Parathyroid adenoma (tissue), 2 donors: ENCODE data around the gene EGR1.
"Not testable (repeated sequence)": the region's sequence is repeated elsewhere in the genome, so short reads cannot be mapped to it uniquely, and the experiment has no call there.

Experiments
- H2AFZ ChIP-seq: fragments of 300-600 bp; sonication (generic); one replicate; pipeline ENCODE4 v1.7.0; 2017; ENCODE audit warnings: antibody characterized with exemption, mild to moderate bottlenecking
- H3K27ac ChIP-seq: fragments of 300-600 bp; sonication (generic); one replicate; pipeline ENCODE4 v1.7.0; 2017
- H3K27me3 ChIP-seq: fragments of 300-600 bp; sonication (generic); one replicate; pipeline ENCODE4 v1.7.0; 2017; ENCODE audit warnings: low read length; ENCODE audit not compliant: control insufficient read depth, insufficient read depth
- H3K36me3 ChIP-seq: fragments of 300-600 bp; sonication (generic); one replicate; pipeline ENCODE4 v1.7.0; 2017; ENCODE audit warnings: low read length; ENCODE audit not compliant: control insufficient read depth, insufficient read depth
- H3K4me1 ChIP-seq: fragments of 300-600 bp; sonication (generic); one replicate; pipeline ENCODE4 v1.7.0; 2017; ENCODE audit warnings: control low read depth
- H3K4me2 ChIP-seq: fragments of 300-600 bp; sonication (generic); one replicate; pipeline ENCODE4 v1.7.0; 2017; ENCODE audit warnings: low read length
- H3K4me3 ChIP-seq: fragments of 300-600 bp; sonication (generic); one replicate; pipeline ENCODE4 v1.7.0; 2017; ENCODE audit warnings: low read depth, low read length
- H3K79me2 ChIP-seq: fragments of 300-600 bp; sonication (generic); one replicate; pipeline ENCODE4 v1.7.0; 2017; ENCODE audit warnings: control low read depth
- H3K9ac ChIP-seq: fragments of 300-600 bp; sonication (generic); one replicate; pipeline ENCODE4 v1.7.0; 2017; ENCODE audit warnings: mild to moderate bottlenecking
- H3K9me3 ChIP-seq: fragments of 300-600 bp; sonication (generic); one replicate; pipeline ENCODE4 v1.7.0; 2017; ENCODE audit warnings: low read length; ENCODE audit not compliant: control insufficient read depth
- TF ChIP-seq, protein P1 (sequence below): fragments of 300-600 bp; sonication (generic); IDR thresholded peaks from one replicate; pipeline ENCODE4 v1.7.0; 2017; ENCODE audit warnings: antibody characterized with exemption, mild to moderate bottlenecking
- donor health status: primary hyperparathyroidism.

EGR1 gene

GRCh38 chr5:138471052-138471361, 5.7 kb downstream of the EGR1 start:
- Histone ChIP-seq H3K36me3 (no peaks in the 10 kb centered on the region), H3K79me2 (no peaks in the 10 kb centered on the region), H3K9ac (no peak overlapping the region), H3K27me3 (no peaks in the 10 kb centered on the region), H3K4me1 (peaks cover 5% of the 10 kb centered on the region), H2AFZ (no peak overlapping the region), H3K4me2 (no peak overlapping the region), H3K4me3 (no peak overlapping the region), H3K27ac (no peak overlapping the region), H3K9me3 (no peaks in the 10 kb centered on the region)
- TF ChIP-seq, protein P1, sequence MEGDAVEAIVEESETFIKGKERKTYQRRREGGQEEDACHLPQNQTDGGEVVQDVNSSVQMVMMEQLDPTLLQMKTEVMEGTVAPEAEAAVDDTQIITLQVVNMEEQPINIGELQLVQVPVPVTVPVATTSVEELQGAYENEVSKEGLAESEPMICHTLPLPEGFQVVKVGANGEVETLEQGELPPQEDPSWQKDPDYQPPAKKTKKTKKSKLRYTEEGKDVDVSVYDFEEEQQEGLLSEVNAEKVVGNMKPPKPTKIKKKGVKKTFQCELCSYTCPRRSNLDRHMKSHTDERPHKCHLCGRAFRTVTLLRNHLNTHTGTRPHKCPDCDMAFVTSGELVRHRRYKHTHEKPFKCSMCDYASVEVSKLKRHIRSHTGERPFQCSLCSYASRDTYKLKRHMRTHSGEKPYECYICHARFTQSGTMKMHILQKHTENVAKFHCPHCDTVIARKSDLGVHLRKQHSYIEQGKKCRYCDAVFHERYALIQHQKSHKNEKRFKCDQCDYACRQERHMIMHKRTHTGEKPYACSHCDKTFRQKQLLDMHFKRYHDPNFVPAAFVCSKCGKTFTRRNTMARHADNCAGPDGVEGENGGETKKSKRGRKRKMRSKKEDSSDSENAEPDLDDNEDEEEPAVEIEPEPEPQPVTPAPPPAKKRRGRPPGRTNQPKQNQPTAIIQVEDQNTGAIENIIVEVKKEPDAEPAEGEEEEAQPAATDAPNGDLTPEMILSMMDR: no peak

- peaks cover 5% of the 10 kb centered on the region for H3K4me1 ChIP-seq
- H3K79me2 ChIP-seq: no peaks in the 10 kb centered on the region
- peak overlapping the region; percentile 6 for H3K27ac ChIP-seq
- no peaks in the 10 kb centered on the region for H3K36me3 ChIP-seq
- no peaks in the 10 kb centered on the region for H3K27me3 ChIP-seq
- H3K4me3 ChIP-seq: no peak overlapping the region
- TF ChIP-seq, protein P1: no peak
- no peak overlapping the region for H3K4me2 ChIP-seq
- no peaks in the 10 kb centered on the region for H3K9me3 ChIP-seq
- no peak overlapping the region for H3K9ac ChIP-seq
- H2AFZ ChIP-seq: peak overlapping the region; percentile 78
These were observed 7.1 kb downstream of the EGR1 start for GRCh38 chr5:138472353-138472752.

DNA sequence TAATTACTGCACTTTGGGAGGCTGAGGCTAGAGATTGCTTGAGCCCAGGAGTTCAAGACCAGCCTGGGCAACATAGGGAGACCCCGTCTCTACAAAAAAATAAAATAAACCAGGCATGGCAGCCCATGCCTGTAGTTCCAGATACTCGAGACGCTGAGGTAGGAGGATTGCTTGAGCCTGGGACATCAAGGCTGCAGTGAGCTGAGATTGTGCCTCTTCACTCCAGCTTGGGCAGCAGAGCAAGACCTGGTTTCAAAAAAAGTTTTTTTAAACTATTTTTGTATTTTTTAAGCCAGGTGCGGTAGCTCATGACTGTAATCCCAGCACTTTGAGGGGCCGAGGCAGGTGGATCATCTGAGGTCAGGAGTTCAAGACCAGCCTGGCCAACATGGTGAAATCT, 7.9 kb downstream of the EGR1 start:
- not testable (repeated sequence) for H3K4me3 ChIP-seq, H3K9ac ChIP-seq, H3K36me3 ChIP-seq, H3K4me1 ChIP-seq, H3K27ac ChIP-seq, H3K4me2 ChIP-seq, H2AFZ ChIP-seq, H3K9me3 ChIP-seq, H3K79me2 ChIP-seq, H3K27me3 ChIP-seq

GRCh38 chr5:138476918-138477317, 11.6 kb downstream of the EGR1 start:
- no peak overlapping the region for H3K4me3 ChIP-seq
- peaks cover 5% of the 10 kb centered on the region for H3K4me1 ChIP-seq
- TF ChIP-seq, protein P1: no peak
- H2AFZ ChIP-seq: no peak overlapping the region
- no peak overlapping the region for H3K4me2 ChIP-seq
- no peaks in the 10 kb centered on the region for H3K27me3 ChIP-seq
- H3K27ac ChIP-seq: no peak overlapping the region
- no peak overlapping the region for H3K9ac ChIP-seq
- H3K36me3 ChIP-seq: no peaks in the 10 kb centered on the region
- no peaks in the 10 kb centered on the region for H3K79me2 ChIP-seq
- no peaks in the 10 kb centered on the region for H3K9me3 ChIP-seq

DNA sequence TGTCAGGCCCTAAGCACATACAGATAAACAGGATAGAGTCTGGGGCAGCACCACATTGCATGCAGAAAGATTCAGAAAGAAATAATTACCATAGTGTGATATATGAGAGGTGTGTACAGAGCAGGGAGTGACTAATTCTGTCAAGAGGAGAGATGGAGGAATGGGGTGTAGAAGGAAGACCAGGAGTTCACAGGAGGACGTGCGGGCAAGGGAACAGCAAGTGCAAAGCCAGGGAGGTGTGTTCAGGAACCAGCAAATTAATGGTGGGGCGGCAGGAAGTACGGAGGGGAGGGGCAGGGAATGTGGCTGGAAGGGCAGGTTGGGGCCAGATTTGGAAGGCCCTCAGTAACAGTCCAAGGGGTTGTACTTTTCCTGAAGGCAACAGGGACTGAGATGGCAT, 17.4 kb downstream of the EGR1 start:
- no peaks in the 10 kb centered on the region for H3K4me1 ChIP-seq
- H3K4me3 ChIP-seq: no peak overlapping the region
- H2AFZ ChIP-seq: no peak overlapping the region
- H3K36me3 ChIP-seq: no peaks in the 10 kb centered on the region
- TF ChIP-seq, protein P1: no peak
- H3K27ac ChIP-seq: no peak overlapping the region
- H3K79me2 ChIP-seq: no peaks in the 10 kb centered on the region
- no peak overlapping the region for H3K9ac ChIP-seq
- H3K9me3 ChIP-seq: no peaks in the 10 kb centered on the region
- H3K4me2 ChIP-seq: no peak overlapping the region
- H3K27me3 ChIP-seq: no peaks in the 10 kb centered on the region
